ENCODE results near the gene GNG10. TPM values are rescaled to one million over a fixed set of nuclear protein-coding genes. Genes with fewer than 3 reads are reported as not detected.
"Not testable (repeated sequence)": the region's sequence is repeated elsewhere in the genome, so short reads cannot be mapped to it uniquely, and the experiment has no call there.

Gene GNG10
- total RNA-seq, 1 donor, result 108 TPM

DNA sequence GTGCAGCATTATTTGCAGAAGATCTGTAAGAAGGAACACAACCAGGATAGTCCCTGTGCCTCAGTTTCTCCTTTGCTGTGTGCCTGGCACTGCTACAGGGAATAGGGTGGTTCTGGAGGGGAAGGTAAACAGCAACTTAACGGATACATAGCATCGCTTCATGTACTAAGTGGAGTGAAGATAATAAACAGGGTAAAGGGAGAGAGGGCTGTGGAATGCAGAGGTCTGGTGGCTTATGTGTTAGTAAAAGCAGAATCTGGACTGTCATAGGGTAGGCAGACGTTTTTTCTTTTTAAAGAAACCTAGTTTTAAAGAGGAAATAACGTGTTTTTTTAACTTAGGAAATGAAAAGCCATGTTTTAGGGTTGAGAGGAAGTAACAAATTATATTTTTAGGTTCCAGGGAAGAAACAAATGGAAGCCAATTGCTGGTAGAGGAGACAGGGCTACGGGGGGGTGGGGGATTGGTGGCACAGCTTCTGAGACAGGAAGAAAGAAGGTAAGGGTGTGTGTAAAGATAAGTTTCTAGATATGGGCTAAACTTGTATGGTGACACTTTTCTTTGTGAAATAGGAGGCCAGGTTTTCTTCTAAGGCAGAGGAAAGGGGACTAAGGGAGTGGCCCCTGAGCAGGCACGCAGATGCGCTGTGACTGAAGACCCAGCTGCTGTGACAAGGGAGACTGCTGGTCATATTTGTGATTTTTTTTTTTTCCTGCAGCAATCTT, 1.3 kb downstream of the GNG10 start:
- peak; percentile 25 for DNase-seq (ENCODE audit: low read depth)
- TF ChIP-seq, protein P1, sequence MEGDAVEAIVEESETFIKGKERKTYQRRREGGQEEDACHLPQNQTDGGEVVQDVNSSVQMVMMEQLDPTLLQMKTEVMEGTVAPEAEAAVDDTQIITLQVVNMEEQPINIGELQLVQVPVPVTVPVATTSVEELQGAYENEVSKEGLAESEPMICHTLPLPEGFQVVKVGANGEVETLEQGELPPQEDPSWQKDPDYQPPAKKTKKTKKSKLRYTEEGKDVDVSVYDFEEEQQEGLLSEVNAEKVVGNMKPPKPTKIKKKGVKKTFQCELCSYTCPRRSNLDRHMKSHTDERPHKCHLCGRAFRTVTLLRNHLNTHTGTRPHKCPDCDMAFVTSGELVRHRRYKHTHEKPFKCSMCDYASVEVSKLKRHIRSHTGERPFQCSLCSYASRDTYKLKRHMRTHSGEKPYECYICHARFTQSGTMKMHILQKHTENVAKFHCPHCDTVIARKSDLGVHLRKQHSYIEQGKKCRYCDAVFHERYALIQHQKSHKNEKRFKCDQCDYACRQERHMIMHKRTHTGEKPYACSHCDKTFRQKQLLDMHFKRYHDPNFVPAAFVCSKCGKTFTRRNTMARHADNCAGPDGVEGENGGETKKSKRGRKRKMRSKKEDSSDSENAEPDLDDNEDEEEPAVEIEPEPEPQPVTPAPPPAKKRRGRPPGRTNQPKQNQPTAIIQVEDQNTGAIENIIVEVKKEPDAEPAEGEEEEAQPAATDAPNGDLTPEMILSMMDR (IDR thresholded peaks at IDR 0.05; ENCODE audit: insufficient read depth, low read depth, low read length), result no peak
- H3K4me3 ChIP-seq (ENCODE audit: low read depth, low read length), result peak overlapping the region; percentile 76

DNA sequence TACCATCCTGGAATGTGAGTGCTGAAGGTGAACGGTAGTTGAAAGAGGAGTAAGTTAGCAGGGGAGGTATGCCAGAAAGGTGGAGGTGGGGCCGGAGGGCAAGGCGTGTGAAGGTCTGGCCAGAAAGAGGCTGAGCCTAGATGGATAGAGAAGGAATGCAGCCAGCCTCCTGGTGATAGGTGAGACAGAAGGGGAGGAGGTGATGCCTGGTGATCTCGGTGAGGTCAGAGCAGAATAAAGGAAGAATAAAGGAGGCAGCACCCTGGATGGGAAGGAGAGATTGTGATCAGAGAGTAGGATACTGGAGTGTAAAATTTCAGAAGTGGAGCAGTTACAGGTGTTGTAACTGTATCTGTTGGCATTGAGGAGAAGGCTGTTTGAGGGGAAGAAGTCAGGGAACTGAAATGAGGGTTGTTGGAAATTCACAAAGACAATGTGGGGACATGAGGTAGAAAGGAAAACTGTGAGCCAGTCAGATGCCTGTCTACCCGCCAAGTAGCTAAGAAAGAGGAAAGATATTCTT, 2.0 kb downstream of the GNG10 start:
- TF ChIP-seq, protein P1 (IDR thresholded peaks at IDR 0.05; ENCODE audit: insufficient read depth, low read depth, low read length), result no peak
- no peak for DNase-seq (ENCODE audit: low read depth)
- H3K4me3 ChIP-seq (ENCODE audit: low read depth, low read length), result no peak overlapping the region

GRCh38 chr9:111668026-111668573, 6.7 kb downstream of the GNG10 start:
- no peak overlapping the region for H3K4me3 ChIP-seq (ENCODE audit: low read depth, low read length)
- TF ChIP-seq, protein P1 (IDR thresholded peaks at IDR 0.05; ENCODE audit: insufficient read depth, low read depth, low read length), result no peak
- no peak for DNase-seq (ENCODE audit: low read depth)

DNA sequence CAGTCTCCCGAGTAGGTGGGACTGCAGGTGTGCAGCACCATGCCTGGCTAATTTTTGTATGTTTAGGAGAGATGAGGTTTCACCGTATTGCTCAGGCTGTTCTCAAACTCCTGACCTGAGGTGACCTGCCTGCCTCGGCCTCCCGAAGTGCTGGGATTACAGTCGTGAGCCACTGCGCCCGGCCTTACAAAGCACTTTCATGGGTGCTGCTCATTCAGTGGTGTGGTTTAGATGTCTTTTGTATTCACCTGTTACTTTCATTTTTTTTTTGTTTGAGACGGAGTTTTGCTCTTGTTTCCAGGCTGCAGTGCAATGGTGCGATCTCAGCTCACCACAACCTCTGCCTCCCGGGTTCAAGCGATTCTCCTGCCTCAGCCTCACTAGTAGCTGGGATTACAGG, 7.2 kb downstream of the GNG10 start:
- not testable (repeated sequence) for H3K4me3 ChIP-seq (ENCODE audit: low read depth, low read length); DNase-seq (ENCODE audit: low read depth)

DNA sequence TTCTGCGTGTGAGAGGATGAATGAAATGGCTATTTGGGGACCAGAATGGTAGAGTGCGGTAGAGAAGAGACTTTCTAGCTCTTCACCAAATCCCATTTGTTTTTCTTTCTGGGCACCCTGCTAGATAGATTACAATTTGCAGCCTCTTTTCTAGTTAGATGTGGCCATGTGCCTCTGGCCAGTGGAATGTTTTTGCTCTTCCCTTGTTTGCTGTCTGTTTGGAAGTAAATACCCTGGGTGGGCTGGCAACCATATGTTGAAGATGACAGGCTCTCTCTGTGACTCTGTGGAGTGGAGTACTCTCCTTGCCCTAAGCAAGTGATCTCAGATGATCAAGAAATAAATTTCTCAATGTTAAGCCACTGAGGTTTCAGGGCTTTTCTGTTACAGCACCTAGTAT, 12.9 kb downstream of the GNG10 start:
- DNase-seq (ENCODE audit: low read depth), result peak; percentile 18
- no peak overlapping the region for H3K4me3 ChIP-seq (ENCODE audit: low read depth, low read length)
- TF ChIP-seq, protein P1 (IDR thresholded peaks at IDR 0.05; ENCODE audit: insufficient read depth, low read depth, low read length), result no peak

DNA sequence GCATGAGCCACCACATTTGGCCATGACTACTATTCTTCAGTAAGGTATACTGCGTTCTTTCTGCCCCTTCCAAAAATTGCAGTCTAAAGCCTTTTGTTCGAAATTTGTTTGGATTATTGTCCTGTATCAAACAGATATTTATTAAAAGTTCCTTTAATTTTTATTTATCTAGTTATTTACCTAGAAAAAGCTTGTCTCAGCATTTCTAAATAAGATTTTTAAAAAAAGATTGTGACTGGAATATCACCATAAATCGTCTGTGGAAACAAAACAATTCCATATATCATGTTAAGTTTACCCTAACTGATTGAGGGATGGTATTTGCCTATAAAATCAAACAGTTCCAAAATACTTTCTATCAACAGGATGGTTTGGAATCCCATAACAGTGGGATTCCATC, 14.7 kb downstream of the GNG10 start:
- H3K4me3 ChIP-seq (ENCODE audit: low read depth, low read length), result no peak overlapping the region
- no peak for DNase-seq (ENCODE audit: low read depth)
- TF ChIP-seq, protein P1 (IDR thresholded peaks at IDR 0.05; ENCODE audit: insufficient read depth, low read depth, low read length), result no peak

- H3K4me3 ChIP-seq (ENCODE audit: low read depth, low read length), result no peak overlapping the region
- no peak for DNase-seq (ENCODE audit: low read depth)
- TF ChIP-seq, protein P1 (IDR thresholded peaks at IDR 0.05; ENCODE audit: insufficient read depth, low read depth, low read length), result no peak
Measured at GRCh38 chr9:111678293-111678692, 16.9 kb downstream of the GNG10 start.
